GM19238 (cell line): Measurements from ENCODE around the gene MYL5.
A peak's percentile ranks its signal among the peaks of the same experiment; 100 is the strongest.
"Not testable (repeated sequence)": the region's sequence is repeated elsewhere in the genome, so short reads cannot be mapped to it uniquely, and the experiment has no call there.

Experiments
- DNase-seq: peaks from one replicate; pipeline ENCODE4 v3.0.0; 2011; ENCODE audit warnings: low spot score; ENCODE audit not compliant: insufficient read length

The MYL5 gene, protein sequence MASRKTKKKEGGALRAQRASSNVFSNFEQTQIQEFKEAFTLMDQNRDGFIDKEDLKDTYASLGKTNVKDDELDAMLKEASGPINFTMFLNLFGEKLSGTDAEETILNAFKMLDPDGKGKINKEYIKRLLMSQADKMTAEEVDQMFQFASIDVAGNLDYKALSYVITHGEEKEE

DNA sequence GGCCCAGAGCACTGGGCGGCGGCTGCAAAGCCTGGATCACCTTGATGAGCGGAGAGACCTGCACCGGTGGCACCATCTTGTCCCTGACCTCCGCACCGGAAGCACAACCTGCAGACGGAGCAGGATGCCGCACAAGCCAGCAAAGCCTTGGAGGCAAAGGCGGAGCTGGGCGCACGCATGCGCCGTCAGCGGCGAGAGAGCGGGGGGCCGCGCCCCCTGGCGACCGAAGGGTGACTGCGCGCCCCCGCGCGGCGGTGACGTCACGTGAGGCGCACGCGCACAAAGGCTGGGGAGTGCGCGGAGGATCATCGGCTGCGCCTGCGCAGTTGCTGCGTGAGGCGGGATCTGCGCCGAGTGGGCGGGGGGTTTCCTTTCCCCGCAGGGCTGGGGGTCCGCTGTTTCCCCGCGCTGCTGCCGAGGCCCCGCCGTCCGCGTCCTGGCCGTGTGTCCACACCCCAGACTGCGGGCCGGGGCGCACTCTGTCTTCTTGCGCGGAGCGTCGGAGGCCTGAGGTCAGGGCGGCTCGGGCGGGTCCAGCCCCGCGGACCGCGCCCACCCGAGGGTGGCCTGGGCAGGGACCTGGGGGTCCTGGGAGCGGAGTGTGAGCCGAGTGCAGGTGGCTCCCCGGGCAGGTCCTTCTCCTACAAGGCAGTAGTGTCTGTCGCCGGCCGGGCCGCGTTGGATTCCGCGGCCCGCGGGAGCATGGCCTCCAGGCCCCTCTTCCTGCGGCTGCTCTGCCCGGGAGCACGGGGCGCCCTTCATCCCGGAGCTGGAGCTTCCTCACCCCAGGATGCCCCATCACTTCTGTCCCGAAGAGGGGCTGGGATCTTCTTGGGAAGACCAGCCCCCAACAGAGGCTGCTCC, at the start of gene MYL5, which contains the start of gene ATP5ME:
Gene MYL5, plus strand, starts transcription at position 371 of the 864 bp plus-strand sequence. CDS start 3,485 bp downstream, outside the sequence.
Gene ATP5ME, minus strand, starts transcription at position 105 of the 864 bp plus-strand sequence. Its CDS starts 29 bp downstream, at position 76.
- DNase-seq = peak; percentile 100

GRCh38 chr4:624705-625590, 49.4 kb upstream of the MYL5 start, which contains the start of gene PDE6B:
TSS of gene PDE6B (plus strand) at chr4:625573. CDS start at chr4:625627, 54 bp downstream.
- no peak for DNase-seq

DNA sequence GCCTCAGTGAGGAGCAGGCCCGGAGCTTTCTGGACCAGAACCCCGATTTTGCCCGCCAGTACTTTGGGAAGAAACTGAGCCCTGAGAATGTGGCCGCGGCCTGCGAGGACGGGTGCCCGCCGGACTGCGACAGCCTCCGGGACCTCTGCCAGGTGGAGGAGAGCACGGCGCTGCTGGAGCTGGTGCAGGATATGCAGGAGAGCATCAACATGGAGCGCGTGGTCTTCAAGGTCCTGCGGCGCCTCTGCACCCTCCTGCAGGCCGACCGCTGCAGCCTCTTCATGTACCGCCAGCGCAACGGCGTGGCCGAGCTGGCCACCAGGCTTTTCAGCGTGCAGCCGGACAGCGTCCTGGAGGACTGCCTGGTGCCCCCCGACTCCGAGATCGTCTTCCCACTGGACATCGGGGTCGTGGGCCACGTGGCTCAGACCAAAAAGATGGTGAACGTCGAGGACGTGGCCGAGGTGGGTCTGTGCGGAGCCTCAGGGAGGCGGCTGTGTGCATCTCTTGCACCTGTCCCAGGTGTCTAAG, 48.6 kb upstream of the MYL5 start:
- no peak for DNase-seq

- no peak for DNase-seq
Measured at GRCh38 chr4:626201-627091, 47.9 kb upstream of the MYL5 start.

DNA sequence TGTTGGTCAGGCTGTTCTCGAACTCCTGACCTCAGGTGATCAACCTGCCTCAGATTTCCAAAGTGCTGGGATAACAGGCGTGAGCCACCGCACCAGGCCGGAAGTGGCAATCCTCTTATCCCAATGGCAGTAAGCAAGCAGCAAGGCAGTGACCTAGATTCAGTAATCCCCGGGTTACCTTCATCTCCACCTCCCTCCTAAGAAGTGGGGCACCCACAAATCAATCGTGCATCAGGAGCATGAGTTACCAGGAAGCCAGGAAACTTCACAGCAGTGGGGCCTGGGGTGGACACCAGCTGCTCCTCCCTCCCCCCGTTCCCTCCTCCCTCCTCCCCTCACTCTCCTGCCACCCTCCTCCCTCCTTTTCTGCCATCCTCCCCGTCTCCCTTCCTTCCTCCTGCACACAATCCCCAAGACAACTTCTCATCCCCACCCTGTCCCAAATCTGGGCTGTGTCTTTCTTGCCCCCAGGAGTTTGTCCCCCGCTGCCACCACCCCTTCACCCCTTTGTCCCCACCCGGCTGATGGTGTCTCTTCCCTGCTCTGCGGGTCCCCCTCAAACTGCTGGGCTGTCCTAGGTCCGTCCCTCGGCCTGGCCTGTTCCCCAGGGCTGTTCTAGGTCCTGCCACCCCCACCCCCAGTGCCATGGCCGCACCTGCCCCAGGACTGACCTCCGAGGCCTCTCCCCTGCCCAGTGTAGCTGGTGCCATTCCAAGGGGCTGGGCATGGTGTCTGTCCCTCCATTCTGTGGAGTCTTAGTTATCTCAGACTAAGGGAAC, 46.8 kb upstream of the MYL5 start:
- DNase-seq = no peak

GRCh38 chr4:628311-628741, 46.0 kb upstream of the MYL5 start:
- DNase-seq = no peak

DNA sequence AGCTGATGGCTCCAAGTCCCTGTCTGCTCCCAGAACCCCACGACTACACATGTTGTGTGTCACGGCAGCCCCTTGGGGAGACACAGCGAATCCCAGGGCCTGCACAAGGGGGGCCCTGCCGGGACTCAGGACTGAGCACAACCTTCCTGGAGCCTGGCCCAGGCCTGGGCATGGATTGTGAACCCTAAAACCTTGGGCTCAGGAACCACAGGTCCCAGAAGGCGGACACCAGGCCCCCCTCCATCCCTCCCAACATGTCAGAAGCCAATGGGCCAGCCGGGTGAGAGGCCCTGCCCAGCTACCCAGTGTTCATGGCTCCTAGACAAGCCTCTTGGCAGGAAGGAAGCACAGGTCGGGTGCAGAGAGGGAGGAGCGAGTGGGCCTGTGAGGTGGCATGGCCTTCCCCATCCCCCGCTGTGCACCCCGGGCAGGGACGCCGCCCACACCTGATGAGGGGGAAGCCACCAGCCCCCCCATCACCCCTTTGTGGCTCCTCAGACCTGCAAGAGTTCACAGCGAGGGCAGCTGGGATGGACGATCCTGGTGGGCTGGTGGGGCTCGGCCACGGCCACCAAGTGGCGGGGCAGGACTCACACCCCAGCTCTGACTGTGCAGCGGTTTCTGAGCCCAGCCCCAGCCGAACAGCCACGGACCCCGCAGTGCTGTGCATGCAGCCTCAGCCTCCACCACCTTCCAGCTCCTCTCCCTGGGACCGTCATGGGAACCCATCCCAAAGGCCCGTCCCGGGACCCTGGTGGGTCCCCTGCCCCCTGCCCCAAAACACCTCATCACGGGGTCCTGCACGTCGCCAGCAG, 45.3 kb upstream of the MYL5 start:
- DNase-seq = no peak

- no peak for DNase-seq
Measured at GRCh38 chr4:629636-629914, 44.8 kb upstream of the MYL5 start.

DNA sequence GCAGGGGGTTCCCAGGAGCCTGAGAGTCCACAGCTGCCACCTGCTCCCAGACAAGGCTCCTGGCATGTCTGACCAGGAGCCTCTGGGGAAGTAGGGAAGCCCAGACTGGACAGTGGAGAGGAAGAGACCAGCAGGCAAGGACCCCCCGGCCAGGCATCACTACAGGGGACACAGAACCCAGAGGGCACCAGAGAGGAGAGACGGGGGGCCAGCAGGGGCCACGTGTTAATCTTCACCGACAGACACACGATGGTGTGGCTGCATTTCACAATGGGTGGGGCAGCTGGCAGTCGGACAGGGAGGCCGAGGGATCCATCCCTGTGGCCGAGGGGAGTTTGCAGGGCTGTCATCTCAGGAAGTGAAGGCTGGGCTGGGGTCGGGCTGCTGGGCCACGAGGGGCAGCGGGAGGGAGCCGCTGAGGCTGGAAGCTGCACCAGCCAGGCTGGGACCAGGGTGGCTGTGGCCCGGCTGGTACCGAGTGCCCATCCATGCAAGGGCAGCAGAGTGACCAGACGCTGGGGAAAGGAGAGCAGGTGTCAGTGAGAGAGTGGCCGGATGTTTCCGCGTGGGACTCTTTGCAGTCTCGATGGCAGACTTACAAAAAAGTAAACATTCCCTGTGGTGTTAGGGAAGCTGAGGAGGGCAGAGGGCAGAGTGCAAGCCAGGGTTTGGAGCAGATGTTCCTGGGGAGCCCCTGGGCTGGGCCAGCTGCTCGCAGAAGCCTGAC, 44.3 kb upstream of the MYL5 start:
- DNase-seq = no peak

DNA sequence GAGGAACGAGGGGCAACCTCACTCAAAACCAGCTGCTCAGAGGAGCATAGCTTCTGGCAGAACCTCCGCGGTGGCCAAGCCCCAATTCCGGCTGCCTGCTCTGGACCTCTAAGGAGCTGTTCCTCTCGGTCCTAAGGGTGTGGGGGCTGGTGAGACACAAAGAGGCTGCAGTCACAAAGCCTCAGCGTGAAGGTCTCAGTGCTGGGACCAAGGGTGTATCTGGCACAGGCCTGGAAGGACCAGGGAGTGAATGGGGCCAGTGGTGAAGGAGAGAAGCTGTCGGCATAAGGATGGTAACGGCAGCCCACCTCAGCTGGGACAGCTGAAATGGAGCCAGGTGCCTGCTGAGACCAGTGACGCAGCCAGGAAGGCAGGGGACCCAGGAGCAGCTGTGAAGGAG, 43.7 kb upstream of the MYL5 start:
- no peak for DNase-seq

DNA sequence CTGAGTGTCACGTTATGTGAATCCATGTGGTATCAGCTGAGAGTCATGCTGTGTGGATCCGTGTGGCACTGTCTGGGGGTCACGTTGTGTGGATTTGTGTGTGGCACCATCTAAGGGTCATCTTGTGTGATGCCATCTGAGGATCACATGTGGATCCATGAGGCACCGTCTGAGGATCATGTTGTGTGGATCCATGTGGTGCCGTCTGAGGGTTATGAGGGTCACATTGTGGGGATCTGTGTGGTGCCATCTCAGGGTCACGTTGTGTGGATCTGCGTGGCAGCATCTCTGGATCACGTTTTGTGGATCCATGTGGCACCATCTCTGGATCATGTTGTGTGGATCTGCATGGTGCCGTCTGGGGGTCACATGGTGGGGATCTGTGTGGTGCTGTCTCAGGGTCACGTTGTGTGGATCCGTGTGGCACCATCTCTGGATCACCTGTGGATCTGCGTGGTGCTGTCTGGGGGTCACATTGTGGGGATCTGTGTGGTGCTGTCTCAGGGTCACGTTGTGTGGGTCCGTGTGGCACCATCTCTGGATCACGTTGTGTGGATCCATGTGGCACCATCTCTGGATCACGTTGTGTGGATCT, 42.0 kb upstream of the MYL5 start:
- DNase-seq = no peak

- no peak for DNase-seq
Measured at GRCh38 chr4:632926-633325, 41.4 kb upstream of the MYL5 start.

- DNase-seq = no peak
Measured at GRCh38 chr4:633406-633805, 40.9 kb upstream of the MYL5 start.

DNA sequence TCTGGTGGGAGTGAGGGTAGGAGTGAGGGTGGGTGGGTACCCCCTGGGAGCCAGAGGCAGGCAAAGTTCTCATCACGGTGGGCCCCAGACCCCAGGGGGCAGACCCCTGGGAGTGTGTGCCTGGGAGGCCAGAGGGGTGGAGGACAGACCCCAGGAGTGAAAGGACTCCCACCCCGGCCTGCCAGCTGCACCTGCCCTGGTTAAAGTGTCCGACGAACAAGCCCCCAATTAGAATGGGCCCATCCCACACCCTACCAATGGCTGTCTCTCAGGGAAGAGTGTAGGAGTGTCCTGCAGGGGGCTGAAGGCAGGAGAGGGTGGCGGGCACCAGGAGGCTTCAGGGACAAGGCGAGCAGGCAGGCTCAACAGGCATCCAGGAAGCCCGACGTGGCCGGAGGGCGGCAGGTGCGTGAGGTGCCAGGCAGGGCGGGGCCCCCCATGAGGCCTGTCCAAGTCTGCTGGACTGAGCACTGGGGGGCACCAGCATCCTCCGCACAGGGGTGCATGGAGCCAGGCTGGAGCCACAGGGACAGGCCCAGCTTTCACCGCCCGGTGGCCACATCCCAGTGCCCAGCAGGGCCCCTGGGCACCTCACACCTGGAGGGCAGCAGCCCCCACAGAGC, 40.3 kb upstream of the MYL5 start:
- DNase-seq = no peak

- DNase-seq = no peak
Measured at GRCh38 chr4:634599-634985, 39.8 kb upstream of the MYL5 start.

- DNase-seq = not testable (repeated sequence)
Measured at GRCh38 chr4:635066-635835, 39.1 kb upstream of the MYL5 start.
